Uterus (tissue), 4 donors: ENCODE data around the gene GID4. TPM values are rescaled to one million over a fixed set of nuclear protein-coding genes. Genes with fewer than 3 reads are reported as not detected.

ENCODE experiments used
- DNase-seq, 2 donors: peaks; one replicate each; pipeline ENCODE4 v3.0.0-alpha.2; 2019 to 2020
- H3K27ac ChIP-seq, 2 donors: fragments of 200-600 bp; sonication (generic); 1 replicate in 1 of 2; 2 replicates in 1 of 2; pipeline ENCODE4 v1.5.1; 2016 to 2018
- H3K27me3 ChIP-seq, 2 donors: fragments of 200-600 bp; sonication (generic); one replicate each; pipeline ENCODE4 v1.5.1; 2018 to 2019; ENCODE audit warnings: control low read depth in 1 of 2
- H3K36me3 ChIP-seq, 2 donors: fragments of 200-600 bp; sonication (generic); one replicate each; pipeline ENCODE4 v1.5.1; 2019; ENCODE audit warnings: control low read depth in 1 of 2
- H3K4me1 ChIP-seq, 2 donors: fragments of 200-600 bp; sonication (generic); one replicate each; pipeline ENCODE4 v1.5.1; 2018 to 2019; ENCODE audit warnings: control low read depth in 1 of 2
- H3K4me3 ChIP-seq, 2 donors: fragments of 200-600 bp; sonication (generic); 1 replicate in 1 of 2; 2 replicates in 1 of 2; pipeline ENCODE4 v1.5.1; 2018 to 2019; ENCODE audit warnings: mild to moderate bottlenecking in 1 of 2
- H3K9me3 ChIP-seq, 2 donors: fragments of 200-600 bp; sonication (generic); one replicate each; pipeline ENCODE4 v1.5.1; 2019; ENCODE audit warnings: control low read depth in 1 of 2
- POLR2A ChIP-seq, 2 donors: fragments of 450-650 bp; IDR thresholded peaks; one replicate each; pipeline ENCODE4 v1.6.1; 2016; ENCODE audit warnings: antibody characterized with exemption in 2 of 2, mild to moderate bottlenecking in 1 of 2, moderate library complexity in 1 of 2
- intact Hi-C: fragments of 100-400 bp; cut with DNase I; formaldehyde crosslinking; loops from one replicate; pipeline ENCODE4 v1.15.1; 2023; ENCODE audit warnings: low total_unique reads
- total RNA-seq, 4 donors: library from RNA; depleted of rRNA in 3 of 4; stranded (reverse); fragments of >200 nt in 3 of 4; gene quantifications; one replicate each; pipeline versions ENCODE4 v1.1.0 to v1.2.4, GENCODE V29; 2014 to 2023
- TF ChIP-seq, protein P1 (sequence below), 4 experiments: fragments of 200-600 bp in 2 of 4; fragments of 450-650 bp in 2 of 4; sonication (generic) in 2 of 4; IDR thresholded peaks; one replicate each; pipeline ENCODE4 v1.5.1; 2016 to 2019; ENCODE audit warnings: antibody characterized with exemption in 4 of 4, mild to moderate bottlenecking in 2 of 4, moderate library complexity in 1 of 4
- donor health status: DM: yes; HTN: yes; CAD: no.

The GID4 gene
- total RNA-seq, 4 donors from 2014 or later, result 2.6 to 22.1 (median 13.4) TPM

DNA sequence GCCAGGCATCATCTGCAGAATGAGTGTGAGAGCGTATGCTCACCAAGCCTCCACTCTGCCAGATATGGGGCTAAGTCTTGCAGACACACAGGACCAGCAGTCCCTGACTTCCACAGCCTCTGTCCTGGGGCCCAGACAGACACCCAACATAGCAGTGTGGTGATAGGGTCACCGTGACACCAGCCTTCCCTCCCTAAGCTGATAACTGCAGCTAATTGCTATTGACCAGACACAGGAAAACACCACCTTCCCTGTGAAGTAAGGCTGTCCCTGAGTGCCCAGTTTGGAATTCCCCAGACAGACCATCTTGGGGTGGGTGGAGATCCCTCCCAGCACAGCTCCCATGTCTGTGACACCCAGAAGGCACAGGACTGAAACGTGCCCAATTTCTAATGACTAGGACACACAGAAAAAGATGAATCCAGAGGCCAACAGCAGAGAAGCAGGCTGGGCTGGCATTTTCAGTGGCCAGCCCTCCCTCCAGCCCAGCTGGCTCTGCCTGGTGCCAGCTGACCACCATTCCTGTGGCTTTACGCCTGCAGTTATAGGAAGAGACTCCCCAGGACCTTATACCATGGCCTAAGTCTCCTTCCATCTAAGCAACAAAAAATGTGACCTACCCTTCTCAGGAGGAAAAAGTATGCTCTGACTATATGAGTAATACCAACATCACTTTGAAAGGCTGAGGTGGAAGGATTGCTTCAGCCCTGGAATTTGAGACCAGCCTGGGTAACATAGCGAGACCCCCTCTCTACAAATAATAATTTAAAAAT lies 30.5 kb upstream of the GID4 start:
- Histone ChIP-seq H3K27ac (no peak overlapping the region), H3K9me3 (no peaks in the 10 kb centered on the region), H3K4me1 (no peaks in the 10 kb centered on the region), H3K36me3 (no peaks in the 10 kb centered on the region), H3K27me3 (no peaks in the 10 kb centered on the region), H3K4me3 (no peak overlapping the region)
- TF ChIP-seq POLR2A (IDR thresholded peaks at IDR 0.05), result no peak
- TF ChIP-seq, protein P1, sequence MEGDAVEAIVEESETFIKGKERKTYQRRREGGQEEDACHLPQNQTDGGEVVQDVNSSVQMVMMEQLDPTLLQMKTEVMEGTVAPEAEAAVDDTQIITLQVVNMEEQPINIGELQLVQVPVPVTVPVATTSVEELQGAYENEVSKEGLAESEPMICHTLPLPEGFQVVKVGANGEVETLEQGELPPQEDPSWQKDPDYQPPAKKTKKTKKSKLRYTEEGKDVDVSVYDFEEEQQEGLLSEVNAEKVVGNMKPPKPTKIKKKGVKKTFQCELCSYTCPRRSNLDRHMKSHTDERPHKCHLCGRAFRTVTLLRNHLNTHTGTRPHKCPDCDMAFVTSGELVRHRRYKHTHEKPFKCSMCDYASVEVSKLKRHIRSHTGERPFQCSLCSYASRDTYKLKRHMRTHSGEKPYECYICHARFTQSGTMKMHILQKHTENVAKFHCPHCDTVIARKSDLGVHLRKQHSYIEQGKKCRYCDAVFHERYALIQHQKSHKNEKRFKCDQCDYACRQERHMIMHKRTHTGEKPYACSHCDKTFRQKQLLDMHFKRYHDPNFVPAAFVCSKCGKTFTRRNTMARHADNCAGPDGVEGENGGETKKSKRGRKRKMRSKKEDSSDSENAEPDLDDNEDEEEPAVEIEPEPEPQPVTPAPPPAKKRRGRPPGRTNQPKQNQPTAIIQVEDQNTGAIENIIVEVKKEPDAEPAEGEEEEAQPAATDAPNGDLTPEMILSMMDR (IDR thresholded peaks at IDR 0.05), result no peak
- intact Hi-C loops, result no loop called here
- no peak for DNase-seq

DNA sequence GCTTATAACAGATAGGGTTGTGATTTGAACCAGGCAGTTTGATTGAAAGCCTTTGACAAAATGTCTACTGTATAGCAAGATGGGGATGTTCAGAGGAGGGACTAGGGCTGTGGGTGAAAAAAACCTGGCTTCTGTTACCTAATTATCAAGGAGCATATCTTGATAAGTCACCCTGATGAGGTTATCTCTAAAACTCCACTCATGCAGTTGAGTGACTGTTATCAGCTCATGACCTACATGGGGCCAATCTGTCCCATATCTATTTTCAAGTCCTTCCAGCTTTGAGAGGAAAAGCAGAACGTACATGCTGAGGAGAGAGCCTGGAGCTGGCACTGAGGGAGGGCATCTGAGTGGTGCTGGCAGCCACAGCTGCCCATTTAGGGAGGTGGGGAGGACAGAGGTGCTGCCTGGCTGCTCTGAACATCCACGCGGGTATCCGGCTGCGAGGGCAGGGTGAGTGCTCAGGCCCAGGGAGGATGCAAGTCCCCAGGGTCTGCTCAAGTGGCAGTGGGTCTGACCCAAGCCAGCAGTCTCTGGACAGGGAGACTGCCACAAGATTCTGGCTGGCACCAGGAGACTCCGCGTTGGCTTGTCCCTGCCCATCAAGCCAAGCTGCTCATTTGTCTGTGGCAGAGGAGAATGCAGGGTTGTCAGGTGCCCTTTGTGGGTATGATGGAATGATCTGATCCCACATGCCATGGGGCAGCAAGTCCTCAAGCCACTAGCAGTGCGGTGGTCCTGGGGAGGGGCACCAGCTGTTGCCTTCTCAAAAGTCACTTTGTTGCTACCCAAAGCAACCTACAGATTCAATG lies 29.4 kb upstream of the GID4 start:
- Histone ChIP-seq H3K27me3 (no peaks in the 10 kb centered on the region), H3K4me1 (no peaks in the 10 kb centered on the region), H3K27ac (no peak overlapping the region), H3K9me3 (no peaks in the 10 kb centered on the region), H3K36me3 (no peaks in the 10 kb centered on the region), H3K4me3 (no peak overlapping the region)
- no peak for DNase-seq
- intact Hi-C loops, result no loop called here
- TF ChIP-seq, protein P1 (IDR thresholded peaks at IDR 0.05), result no peak
- TF ChIP-seq POLR2A (IDR thresholded peaks at IDR 0.05), result no peak

DNA sequence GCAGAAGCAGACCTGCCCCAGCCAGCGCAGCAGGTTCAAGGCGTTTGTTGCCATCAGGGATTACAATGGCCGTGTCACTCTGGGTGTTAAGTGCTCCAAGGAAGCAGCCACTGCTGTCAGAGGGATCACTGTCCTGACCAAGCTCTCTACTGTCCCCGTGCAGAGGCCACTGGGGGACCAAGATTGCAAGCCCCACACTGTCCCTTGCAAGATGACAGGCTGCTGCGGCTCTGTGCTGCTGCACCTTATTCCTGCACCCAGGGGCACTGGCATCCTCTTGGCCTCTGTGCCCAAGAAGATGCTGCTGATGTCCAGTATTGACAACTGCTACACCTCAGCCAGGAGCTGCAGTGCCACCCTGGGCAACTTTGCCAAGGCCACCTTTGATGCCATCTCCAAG lies 27.9 kb upstream of the GID4 start:
- Histone ChIP-seq H3K27ac (no peak overlapping the region), H3K9me3 (no peaks in the 10 kb centered on the region), H3K36me3 (no peaks in the 10 kb centered on the region), H3K27me3 (no peaks in the 10 kb centered on the region), H3K4me3 (no peak overlapping the region), H3K4me1 (no peaks in the 10 kb centered on the region)
- no peak for DNase-seq
- TF ChIP-seq, protein P1 (IDR thresholded peaks at IDR 0.05), result no peak
- TF ChIP-seq POLR2A (IDR thresholded peaks at IDR 0.05), result no peak
- intact Hi-C loops, result no loop called here

DNA sequence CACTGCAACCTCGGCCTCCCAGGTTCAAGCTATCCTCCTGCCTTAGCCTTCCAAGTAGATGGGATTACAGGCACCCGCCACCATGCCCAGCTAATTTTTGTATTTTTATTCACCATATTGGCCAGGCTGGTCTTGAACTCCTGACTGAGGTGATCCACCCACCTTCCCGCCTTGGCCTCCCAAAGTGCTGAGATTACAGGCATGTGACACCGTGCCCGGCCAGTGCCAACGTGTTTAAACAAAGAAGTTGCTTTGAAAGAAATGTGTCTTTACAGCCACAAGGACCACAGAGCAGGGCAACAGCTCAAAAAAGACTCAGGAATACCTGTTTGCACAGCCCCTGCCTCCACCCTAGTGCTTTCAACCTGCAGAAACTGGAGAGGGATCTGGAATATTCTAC lies 25.2 kb upstream of the GID4 start:
- DNase-seq, result no peak
- Histone ChIP-seq H3K9me3 (no peaks in the 10 kb centered on the region), H3K27ac (no peak overlapping the region), H3K4me3 (no peak overlapping the region), H3K36me3 (no peaks in the 10 kb centered on the region), H3K27me3 (no peaks in the 10 kb centered on the region), H3K4me1 (no peaks in the 10 kb centered on the region)
- no peak for TF ChIP-seq POLR2A (IDR thresholded peaks at IDR 0.05)
- TF ChIP-seq, protein P1 (IDR thresholded peaks at IDR 0.05), result no peak
- intact Hi-C loops, result no loop called here

DNA sequence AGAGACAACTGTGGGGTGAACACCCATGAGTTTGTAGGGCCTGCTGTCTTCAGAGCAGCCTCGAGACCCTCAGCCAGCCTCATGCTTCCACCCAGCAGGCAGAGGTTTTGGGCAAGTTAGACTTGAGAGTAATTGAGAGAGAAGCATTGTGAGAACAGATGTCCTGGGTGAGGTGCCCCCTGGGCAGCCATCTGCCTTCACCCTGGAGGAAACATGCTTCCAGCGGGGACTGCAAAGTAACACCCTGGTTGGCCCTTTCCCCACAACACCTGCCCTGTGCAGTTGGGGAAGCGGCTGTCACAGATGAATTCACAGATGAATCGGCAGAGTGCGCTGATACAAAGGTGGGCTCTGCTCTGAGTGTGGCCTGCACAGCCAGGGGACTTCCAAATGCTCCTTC lies 23.6 kb upstream of the GID4 start:
- TF ChIP-seq, protein P1 (IDR thresholded peaks at IDR 0.05), result no peak
- TF ChIP-seq POLR2A (IDR thresholded peaks at IDR 0.05), result no peak
- Histone ChIP-seq H3K9me3 (no peaks in the 10 kb centered on the region), H3K36me3 (no peaks in the 10 kb centered on the region), H3K27me3 (no peaks in the 10 kb centered on the region), H3K4me1 (no peaks in the 10 kb centered on the region), H3K4me3 (no peak overlapping the region), H3K27ac (no peak overlapping the region)
- intact Hi-C loops, result no loop called here
- no peak for DNase-seq
